EL (cell line): Measurements from ENCODE around the gene ARMC7.
"Not testable (repeated sequence)": the region's sequence is repeated elsewhere in the genome, so short reads cannot be mapped to it uniquely, and the experiment has no call there.

Source experiments
- DNase-seq: peaks from one replicate; pipeline ENCODE4 v3.0.0-alpha.2; 2016

ARMC7 gene

GRCh38 chr17:75154195-75155106, 44.7 kb downstream of the ARMC7 start, which contains the start of gene JPT1:
TSS of gene JPT1 (minus strand) at chr17:75154512. CDS start at chr17:75154397, 115 bp downstream.
- peak; percentile 100 for DNase-seq

- DNase-seq, result no peak
Measured at GRCh38 chr17:75155191-75155601, 45.4 kb downstream of the ARMC7 start.

- DNase-seq, result peak; percentile 16
Measured at GRCh38 chr17:75158480-75158879, 48.7 kb downstream of the ARMC7 start.

- DNase-seq, result peak; percentile 67
Measured at GRCh38 chr17:75159196-75160031, 49.6 kb downstream of the ARMC7 start.

GRCh38 chr17:75160211-75160610, 50.4 kb downstream of the ARMC7 start:
- DNase-seq, result no peak

- no peak for DNase-seq
Measured at GRCh38 chr17:75163074-75163473, 53.3 kb downstream of the ARMC7 start.

- DNase-seq, result not testable (repeated sequence)
Measured at GRCh38 chr17:75164606-75165005, 54.8 kb downstream of the ARMC7 start.

GRCh38 chr17:75168998-75169397, 59.2 kb downstream of the ARMC7 start:
- DNase-seq, result no peak

- DNase-seq, result no peak
Measured at GRCh38 chr17:75173526-75173925, 63.8 kb downstream of the ARMC7 start.

- DNase-seq, result no peak
Measured at GRCh38 chr17:75174996-75175395, 65.2 kb downstream of the ARMC7 start.

GRCh38 chr17:75176625-75177024, 66.9 kb downstream of the ARMC7 start:
- DNase-seq, result no peak

GRCh38 chr17:75178453-75178852, 68.7 kb downstream of the ARMC7 start:
- no peak for DNase-seq
